ENCODE measurements around the gene PRKCH.

The PRKCH gene

GRCh38 chr14:61536661-61537562 is 215.5 kb downstream of the PRKCH start:
- no peak for FAIRE-seq

DNA sequence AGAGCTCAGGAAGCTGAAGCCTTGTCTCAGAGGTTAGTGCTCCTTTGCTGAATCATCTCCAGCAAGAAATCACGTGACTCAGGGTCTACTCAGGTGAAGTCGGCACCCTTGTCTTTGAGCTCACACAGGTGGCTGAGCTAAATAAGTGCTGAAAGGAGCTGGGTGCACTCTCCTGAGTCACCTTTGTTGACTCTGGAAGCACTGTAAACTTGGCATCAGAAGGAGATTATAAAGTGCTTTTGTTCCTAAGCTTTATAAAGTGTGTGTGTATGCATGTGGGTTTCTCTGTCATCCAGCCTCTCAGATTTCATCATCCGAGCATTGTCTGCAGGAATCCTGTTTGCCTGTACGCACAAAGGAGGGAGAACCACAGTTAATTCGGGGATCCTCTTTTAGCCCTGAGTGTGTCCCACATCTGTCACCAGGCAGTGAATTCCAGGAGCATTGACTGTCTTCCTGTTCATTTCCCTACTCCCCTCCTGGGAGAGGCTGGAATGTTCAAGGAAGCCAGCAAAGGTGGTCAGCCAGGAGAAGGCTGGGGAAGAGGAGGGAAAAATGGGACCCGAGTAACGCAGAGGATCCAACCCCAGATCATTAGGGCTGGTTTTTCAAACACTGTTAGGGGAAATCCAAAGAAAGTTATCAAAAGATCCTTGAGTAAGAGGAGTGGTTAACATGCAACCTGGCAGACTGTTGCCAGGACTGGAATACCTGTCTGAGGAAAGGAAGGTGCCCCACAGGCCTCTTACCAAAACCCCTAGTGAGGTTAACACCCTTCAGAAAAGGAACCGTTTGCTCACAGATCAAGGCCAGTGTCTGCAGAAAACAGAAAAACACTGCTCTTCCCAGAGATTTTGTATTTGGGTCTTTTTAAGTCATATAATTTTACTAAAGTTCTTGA is 216.4 kb downstream of the PRKCH start:
- no peak for FAIRE-seq

DNA sequence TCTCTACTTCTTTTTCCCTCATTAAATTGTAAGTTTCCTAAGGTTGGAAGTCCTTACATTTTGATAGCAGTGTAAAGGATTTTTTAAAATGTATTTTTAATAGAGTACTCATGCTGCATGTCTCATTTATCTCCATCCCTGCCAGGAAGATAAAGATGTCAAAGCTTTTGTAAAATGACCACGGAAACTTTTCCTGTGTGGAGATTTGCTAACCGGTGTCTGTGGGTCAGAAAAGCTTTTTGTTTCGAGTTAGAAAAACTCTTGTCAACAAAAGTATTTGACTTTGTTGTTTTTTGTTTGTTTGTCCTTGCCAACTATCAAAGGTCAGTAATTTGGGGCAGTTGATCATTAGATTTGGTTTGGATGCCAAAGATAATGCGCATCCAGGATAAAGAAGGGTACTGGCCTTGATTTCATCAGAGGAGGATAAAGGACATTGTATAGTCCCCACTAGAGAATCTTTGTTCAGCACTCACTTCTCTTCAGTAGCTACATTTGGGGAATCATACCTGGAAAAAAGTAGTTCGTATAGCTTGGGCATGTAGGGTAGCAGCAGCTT is 217.2 kb downstream of the PRKCH start:
- no peak for FAIRE-seq

- FAIRE-seq, result no peak
Observed at GRCh38 chr14:61539631-61540030, 218.3 kb downstream of the PRKCH start.

DNA sequence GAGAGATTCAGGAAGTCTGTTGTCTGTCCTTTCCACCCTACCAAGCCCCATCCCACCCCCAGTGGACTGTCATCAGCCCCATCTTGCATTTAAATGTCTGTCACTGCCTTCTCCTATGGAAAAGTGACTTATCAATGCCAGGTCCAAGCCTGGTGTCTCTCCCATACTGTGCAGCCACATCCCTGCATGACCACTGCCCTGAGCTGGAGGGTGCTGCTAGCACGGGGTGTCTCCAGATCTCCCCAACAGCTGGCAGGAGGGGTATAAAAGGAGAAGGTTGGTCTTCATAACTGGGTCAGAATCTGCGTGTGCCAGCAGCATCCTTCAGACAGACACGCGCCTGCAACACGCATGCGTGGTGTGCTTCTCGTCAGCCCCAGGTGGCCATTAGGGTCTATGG is 219.6 kb downstream of the PRKCH start:
- no peak for FAIRE-seq

GRCh38 chr14:61542848-61543790 is 221.7 kb downstream of the PRKCH start:
- no peak for FAIRE-seq

- no peak for FAIRE-seq
Observed at GRCh38 chr14:61543946-61544345, 222.6 kb downstream of the PRKCH start.

- FAIRE-seq, result no peak
Observed at GRCh38 chr14:61544448-61545330, 223.3 kb downstream of the PRKCH start.

DNA sequence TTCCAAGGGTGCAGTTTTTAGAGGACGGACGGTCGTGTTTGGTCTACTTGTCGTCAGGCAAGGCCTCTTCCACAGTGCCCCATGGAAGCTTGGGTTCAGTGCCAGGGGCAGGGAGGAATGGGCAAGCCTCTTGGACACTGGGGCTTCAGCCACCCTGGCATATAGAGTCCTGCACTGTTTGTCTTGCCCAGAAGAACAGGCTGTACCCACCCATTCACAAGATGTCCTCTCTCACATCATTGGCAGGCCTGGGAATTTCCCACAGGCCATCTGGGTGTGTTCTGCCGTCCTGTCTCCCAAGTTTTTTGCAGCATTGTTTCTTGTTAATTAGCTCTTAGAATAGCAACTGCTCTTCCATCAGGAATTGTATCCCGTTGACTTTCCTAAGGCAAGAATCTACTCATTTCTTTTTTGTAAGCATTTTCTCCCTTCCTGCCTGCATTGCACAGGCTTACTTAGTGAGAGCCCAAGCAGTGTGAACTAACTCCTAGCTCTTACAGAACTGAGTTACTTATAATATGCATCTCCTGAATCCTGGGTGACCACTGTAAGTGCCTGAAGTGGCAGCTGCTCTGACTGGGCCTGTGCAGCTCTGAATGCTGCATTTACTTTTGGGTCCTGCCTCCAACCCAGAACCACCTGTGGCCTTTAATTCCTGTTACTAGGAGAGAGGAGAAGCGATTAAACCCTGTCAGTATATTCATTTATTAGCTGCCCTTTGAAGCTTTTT is 224.5 kb downstream of the PRKCH start:
- FAIRE-seq, result no peak

DNA sequence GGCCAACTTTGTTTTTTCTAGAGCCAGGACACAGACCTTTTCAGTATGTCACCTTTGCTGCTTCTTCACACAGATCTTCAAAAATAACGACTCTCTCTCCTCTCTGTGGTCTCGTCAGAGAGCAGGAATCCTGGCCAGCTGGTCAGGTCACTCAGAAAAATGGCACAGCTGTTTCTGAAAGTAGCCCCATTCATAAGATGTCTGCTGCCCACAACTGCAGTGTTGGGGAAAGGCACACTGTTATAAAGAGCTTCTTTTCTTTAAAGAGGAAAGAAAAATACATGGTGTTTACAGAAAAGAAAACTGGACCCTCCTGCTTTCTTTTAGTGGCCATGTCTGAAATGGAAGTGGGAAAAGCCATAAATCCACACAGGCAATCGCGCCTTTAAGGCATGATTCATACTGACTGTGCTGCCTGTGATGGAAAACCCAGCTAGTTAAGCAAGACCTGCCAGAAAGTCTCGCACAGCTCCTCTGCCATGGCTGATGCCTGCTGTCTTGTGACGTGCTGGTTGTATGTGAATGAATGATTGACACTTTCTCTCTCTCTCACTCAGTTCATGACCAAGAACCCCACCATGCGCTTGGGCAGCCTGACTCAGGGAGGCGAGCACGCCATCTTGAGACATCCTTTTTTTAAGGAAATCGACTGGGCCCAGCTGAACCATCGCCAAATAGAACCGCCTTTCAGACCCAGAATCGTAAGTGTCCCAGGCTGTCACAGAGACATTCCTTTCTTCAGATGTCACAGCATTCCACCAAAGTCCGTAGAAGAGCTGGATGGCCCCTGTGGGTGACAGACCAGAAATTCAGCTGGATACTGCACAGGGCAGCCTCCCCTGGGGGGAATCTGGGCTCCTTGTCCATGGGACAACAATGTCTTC is 226.0 kb downstream of the PRKCH start:
- no peak for FAIRE-seq

DNA sequence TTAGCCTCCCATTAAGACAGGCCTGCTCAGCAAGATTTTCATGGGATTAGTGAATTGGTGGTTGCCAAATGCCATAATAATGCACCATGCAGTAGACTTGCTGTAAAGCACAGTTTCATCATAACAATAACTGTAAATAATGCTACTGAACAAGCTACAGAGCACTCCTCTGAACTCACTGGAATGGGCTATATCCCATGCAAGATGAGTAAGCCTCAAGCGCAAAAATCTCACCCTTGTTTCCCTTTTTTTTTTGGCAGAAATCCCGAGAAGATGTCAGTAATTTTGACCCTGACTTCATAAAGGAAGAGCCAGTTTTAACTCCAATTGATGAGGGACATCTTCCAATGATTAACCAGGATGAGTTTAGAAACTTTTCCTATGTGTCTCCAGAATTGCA is 228.0 kb downstream of the PRKCH start:
- FAIRE-seq, result no peak

DNA sequence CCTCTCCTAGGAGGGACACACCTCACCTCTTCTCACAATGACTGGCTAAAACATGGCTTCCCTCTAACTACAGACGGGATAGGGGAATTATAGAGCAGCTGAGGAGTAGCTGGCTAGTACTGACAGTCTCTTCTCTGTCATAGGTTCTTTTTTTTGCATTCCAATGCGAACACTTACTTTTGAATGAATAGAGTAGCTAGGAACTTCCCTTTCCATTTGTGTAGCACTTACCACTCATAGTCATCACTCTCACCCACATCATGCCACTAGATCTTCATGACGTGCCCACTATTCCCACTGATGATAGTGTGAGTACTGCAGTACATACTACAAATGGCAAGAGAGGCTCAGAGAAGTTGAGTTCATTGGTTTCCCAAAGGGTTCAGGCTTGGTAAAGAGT is 230.0 kb downstream of the PRKCH start:
- no peak for FAIRE-seq

DNA sequence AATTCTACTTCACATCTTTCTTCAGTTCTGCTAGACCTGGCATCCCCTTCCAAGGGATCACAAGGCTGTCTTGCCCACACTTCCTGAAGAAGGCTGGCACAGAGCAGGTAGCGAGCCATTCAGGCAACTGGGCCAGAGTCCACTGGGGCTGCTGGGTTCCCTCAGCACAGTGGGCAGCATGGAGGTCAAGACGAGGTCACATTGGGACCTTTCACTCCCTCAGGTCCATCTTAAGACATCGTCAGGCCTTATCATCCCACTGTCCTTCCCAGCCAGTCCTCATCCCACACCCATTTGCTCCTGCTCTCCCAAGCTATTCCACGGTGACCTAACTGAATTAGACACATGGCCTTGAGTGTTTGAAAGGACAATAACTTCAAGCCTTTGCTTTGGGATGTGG is 230.9 kb downstream of the PRKCH start:
- no peak for FAIRE-seq

GRCh38 chr14:61553730-61554641 is 232.6 kb downstream of the PRKCH start:
- FAIRE-seq, result no peak

DNA sequence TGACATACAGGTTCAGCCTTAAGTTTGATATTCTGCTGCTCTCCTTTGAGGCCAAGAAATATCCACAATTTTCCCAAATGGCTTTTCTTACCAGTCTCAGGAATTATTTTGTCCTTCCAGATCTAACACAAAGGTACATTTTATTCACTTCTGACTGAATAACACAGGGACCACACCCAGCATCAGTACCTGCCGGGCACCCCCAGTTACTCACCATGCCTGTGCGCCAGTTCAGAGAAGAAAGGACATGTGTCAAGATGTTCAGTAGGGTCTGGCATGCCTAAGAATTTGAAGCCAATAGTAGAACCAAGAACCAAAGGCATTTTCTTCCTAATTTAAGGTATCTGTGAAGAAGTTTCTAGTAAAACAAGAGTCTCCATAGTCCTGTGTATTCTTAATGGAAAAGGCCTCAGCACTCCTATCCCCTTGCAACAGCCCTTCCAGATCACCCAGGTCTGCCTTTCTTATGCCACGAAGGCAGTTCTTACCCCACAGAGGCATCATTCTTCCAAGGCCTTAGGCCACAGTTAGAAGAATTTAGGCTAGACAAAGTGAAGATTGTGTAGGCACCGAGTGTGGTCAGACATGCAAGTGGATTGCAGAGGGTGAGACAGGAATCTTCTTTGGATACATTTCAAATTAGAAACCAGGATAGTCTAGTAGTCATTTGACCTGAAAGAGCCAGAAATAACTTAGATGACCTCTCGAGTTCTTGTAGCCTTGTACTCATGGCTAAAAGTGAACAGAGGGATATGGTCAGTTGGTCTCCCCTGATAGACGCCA is 233.9 kb downstream of the PRKCH start:
- FAIRE-seq, result no peak

DNA sequence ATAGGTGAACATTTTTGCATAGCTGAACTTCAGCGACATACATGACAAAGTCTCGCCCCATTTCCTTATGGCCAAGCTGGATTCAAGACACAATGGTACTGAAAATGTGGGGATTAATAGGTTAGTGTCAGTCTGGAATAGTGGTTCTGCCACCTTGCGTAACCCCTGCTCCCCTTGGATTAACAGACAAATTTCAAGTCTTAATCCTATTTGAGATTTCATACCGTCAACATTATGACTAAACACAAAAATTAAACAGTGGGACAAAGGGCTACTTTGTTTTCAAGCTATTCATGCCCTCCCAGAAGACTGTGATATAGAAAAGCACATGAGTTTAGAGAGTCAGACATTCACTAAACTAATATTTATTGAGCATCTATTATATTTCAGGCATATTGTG is 235.1 kb downstream of the PRKCH start:
- no peak for FAIRE-seq

DNA sequence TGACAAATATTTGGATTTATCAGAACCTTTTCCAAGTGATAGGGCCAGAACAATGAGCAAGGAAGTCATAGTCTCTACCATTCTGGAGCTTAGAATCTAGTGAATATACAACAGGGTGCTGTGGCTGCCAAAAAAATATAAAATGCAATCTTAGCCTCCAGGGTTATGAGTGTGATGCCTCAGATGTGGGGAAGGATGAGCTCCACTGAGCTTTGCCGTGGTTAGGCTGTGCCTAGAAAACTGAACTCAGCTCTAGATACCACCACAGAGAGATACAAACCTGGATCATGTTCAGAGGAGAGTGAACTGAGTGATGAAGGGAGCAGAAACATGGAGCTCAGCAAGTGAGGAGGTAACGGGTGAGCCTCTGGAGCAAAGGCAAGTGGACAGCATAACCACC is 235.9 kb downstream of the PRKCH start:
- FAIRE-seq, result no peak

- FAIRE-seq, result no peak
Observed at GRCh38 chr14:61557854-61558253, 236.5 kb downstream of the PRKCH start.
